CD4-positive, alpha-beta T cell treated with Interleukin-6 at 100 ng/mL for 8 hours (primary cell): ENCODE measurements around the gene GBA3.

Source experiments
- DNase-seq: peaks from one replicate; pipeline ENCODE4 v3.0.0-alpha.2; 2020; ENCODE audit warnings: mixed read lengths, low spot score

The GBA3 gene

GRCh38 chr4:22780797-22781196, 88.1 kb downstream of the GBA3 start:
- no peak for DNase-seq

DNA sequence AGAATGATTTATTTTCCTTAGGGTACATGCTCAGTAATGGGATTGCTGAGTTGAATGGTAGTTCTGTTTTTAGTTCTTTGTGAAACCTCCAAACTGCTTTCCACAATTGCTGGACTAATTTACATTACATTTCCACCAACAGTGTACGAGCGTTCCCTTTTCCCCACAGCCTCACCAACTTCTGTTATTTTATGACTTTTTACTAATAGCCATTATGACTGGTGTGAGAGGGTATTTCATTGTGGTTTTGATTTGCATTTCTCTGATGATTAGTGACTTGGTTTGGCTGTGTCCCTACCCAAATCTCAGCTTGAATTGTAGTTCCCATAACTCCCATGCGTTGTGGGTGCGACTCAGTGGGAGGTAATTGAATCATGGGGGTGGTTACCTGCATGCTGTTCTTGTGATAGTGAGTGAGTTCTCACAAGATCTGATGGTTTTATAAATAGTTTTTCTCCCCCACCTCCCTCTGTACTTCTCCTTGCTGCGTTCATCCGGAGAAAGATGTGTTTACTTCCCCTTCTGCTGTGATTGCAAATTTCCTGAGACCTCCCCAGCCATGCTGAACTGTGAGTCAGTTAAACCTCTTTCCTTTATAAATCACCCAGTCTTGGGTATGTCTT, 95.1 kb downstream of the GBA3 start:
- no peak for DNase-seq

DNA sequence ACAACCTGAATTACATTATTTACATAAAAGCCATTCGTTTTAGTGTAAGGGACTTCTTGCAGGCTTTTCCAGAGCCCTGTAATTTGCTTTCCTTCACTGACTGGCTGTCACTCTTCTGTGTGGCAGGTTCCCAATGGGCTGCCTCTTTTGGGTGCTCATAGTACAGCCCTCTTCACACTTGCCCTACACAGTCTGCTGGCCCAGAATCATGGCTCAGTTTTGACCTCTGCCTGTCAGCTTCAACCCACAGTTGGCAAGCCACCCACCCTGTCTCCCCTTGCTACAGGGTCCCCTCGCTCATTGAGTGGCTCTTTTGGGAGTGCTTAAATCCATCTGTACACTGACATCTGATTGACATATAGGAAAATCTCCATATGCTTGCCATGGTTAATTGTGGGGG, 97.9 kb downstream of the GBA3 start:
- no peak for DNase-seq

DNA sequence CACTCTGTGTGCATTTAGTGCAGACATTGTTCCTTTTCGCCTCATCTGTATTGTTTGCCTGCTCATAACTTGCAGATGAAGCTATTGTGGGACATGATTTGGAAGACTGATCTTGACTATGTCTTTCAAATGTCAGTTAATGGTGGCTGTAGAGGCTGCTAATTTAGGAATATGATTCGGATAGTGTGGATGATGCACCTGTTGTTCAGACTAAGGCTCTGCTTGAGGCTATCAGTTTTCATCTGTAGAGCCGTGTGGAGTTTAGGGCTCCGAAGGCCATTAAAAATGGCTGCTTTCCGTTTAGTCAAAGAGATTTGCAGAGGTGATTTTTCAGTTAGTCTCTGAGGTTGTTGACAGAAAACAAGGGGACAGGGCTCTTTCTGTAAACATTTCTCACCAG, 102.0 kb downstream of the GBA3 start:
- no peak for DNase-seq

GRCh38 chr4:22801391-22801790, 108.7 kb downstream of the GBA3 start:
- no peak for DNase-seq

DNA sequence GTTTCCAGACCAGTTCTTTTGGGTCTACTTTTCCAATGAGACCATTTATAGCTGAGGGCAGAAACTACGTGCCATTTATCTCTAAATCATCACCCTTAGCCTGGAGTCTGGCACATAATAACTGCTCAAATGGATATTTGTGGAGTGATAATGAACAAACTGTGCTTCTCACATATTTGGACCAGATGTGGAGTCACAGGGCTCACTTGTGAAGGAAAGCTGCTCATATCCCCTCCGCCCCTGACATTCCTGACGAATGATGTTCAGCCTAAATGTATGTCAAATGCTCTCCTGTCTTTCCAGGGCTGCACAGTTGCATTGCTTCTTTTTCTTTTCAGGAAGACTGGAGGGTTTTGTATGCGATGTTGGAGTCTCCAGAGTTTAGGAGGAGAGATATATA, 110.1 kb downstream of the GBA3 start:
- no peak for DNase-seq

GRCh38 chr4:22803512-22803911, 110.8 kb downstream of the GBA3 start:
- no peak for DNase-seq

DNA sequence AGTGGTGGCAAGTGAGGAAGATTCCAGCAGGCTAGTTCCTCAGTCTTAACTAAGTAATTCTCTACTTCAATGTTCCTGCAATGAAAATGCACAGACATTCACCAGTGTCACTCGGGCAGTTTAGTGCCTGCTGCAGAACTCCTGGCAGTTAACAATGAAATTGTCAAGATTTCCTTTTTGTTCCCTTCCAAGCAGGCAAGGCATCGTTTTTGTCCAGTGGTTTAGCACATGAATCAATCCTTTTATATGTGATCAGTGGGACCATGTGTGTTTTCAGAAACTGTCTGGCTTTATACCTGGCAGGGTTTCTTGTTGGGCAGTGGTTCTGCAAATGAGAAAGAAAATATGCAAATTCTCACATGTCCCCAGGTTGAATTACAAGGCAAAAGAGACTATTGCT, 122.2 kb downstream of the GBA3 start:
- no peak for DNase-seq

GRCh38 chr4:22824091-22824490, 131.4 kb downstream of the GBA3 start:
- no peak for DNase-seq

DNA sequence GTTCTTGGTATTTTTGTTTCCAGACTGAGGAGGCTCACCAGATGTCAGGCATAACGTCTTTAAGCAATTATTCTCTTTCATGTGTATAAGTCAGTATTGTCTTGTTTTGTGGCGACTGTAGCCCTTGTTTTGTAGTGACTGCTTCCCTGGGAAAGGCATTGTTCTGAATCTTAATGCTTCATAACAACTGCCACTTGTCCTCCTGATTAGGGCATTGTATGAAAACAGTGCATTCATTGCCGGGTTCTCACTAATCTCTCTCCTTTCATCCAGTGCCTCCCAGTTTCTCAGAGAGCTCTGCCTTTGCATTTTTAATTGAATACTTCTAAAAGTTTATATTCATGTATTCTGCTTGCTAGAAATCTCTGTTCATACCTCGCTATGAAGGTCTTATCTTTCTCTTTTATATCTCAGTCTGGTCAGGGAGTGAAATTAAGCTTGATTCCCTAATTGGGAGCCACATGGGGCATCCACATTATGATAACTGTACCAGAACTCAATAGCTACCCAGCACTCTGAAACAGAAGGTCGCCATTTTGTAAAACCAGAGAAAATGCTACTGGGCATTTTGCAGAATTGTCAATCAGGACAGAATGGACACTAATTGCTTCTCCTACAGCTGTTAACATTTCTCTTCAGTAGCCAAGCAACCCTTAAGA, 149.8 kb downstream of the GBA3 start:
- DNase-seq, result no peak

- DNase-seq, result no peak
Observed at GRCh38 chr4:22848332-22848731, 155.6 kb downstream of the GBA3 start.

GRCh38 chr4:22850055-22850454, 157.3 kb downstream of the GBA3 start:
- DNase-seq, result no peak

DNA sequence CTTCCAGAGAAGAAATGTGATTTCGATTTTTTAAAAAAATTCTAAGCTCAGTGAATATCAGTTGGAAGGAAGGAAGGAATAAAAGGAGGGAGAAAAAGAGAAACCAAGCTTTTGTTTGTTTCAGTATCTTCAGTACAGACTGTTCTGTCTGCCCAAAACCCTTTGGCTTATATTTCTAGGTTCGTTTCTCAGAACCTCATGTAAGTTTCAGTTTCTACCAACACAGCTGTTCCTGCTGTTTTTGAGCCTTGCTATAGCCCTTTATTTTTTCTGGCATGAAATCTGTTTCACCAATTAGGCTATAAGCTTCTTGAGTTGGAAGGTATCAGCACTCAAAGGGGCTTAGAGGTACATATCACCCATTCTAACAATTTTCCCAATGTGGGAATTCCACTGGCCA, 157.9 kb downstream of the GBA3 start:
- no peak for DNase-seq

- no peak for DNase-seq
Observed at GRCh38 chr4:22857411-22857810, 164.7 kb downstream of the GBA3 start.

DNA sequence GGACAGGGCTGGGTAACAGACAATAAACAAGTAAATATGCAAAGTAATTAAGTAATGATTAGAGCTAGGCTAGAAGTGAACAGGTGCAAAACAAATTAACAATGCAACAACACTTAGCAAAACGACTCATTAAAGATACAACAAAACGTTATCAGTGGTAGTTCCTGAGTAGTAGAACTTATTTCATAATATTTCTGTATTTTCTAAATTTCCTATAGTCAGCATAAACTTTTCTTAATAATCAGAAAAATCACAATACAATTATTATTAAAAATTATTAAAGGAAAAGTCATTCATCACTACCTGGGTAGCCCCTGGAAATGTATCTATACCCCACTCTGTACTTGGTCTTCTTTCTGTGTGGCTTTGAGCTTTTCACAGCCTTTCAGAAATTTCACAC, 166.6 kb downstream of the GBA3 start:
- no peak for DNase-seq
